Endothelial cell of umbilical vein (primary cell): Measurements from ENCODE around the gene PHEX.

Experiments
- CTCF ChIP-seq, 2 donors: IDR thresholded peaks; 1 replicate in 1 of 2; 2 replicates in 1 of 2; pipeline ENCODE4 v1.5.1; 2011; ENCODE audit warnings: low read length in 2 of 2, mild to moderate bottlenecking in 2 of 2, moderate library complexity in 2 of 2, control low read depth in 1 of 2, inconsistent platforms in 1 of 2, low read depth in 1 of 2; ENCODE audit not compliant: insufficient read depth in 1 of 2; ENCODE audit errors: extremely low read depth in 1 of 2
- POLR2A ChIP-seq: IDR thresholded peaks from 2 replicates; pipeline ENCODE4 v1.6.1; 2012; ENCODE audit warnings: low read depth, mild to moderate bottlenecking, control low read depth, low read length
- POLR2AphosphoS5 ChIP-seq: IDR thresholded peaks from 2 replicates; pipeline ENCODE4 v1.6.1; 2012; ENCODE audit warnings: low read depth, mild to moderate bottlenecking, control low read depth, low read length, moderate library complexity; ENCODE audit not compliant: insufficient read depth

GRCh38 chrX:22159071-22159470 lies 126.9 kb downstream of the PHEX start:
- TF ChIP-seq POLR2AphosphoS5: no peak
- no peak for TF ChIP-seq CTCF (IDR thresholded peaks at IDR 0.05; ENCODE audit: extremely low read depth in 1 of 2, insufficient read depth in 1 of 2, low read depth in 1 of 2, low read length in 2 of 2)
- TF ChIP-seq POLR2A: no peak
